Karpas-422 (cell line): ENCODE results near the gene WDR48. TPM values are rescaled to one million over a fixed set of nuclear protein-coding genes. Genes with fewer than 3 reads are reported as not detected.

Experiments
- DNase-seq: peaks from one replicate; pipeline ENCODE4 v3.0.0-alpha.2; 2015
- H2AFZ ChIP-seq: fragments of 200-600 bp; sonication (generic); 2 replicates; pipeline ENCODE4 v1.6.1; 2014; ENCODE audit warnings: antibody characterized with exemption, low read length, mixed read lengths
- H3K27ac ChIP-seq: fragments of 200-600 bp; sonication (generic); 2 replicates; pipeline ENCODE4 v1.5.1; 2014; ENCODE audit warnings: mild to moderate bottlenecking, low read length, moderate library complexity
- H3K27me3 ChIP-seq: fragments of 200-600 bp; sonication (generic); 2 replicates; pipeline ENCODE4 v1.6.1; 2014; ENCODE audit warnings: low read length, mixed read lengths
- H3K36me3 ChIP-seq: fragments of 200-600 bp; sonication (generic); 2 replicates; pipeline ENCODE4 v1.6.1; 2014; ENCODE audit warnings: low read length, mixed read lengths; ENCODE audit not compliant: insufficient read depth
- H3K4me1 ChIP-seq: fragments of 200-600 bp; sonication (generic); 2 replicates; pipeline ENCODE4 v1.6.1; 2014; ENCODE audit warnings: mild to moderate bottlenecking, low read length, mixed read lengths
- H3K4me2 ChIP-seq: fragments of 200-600 bp; sonication (generic); 2 replicates; pipeline ENCODE4 v1.6.1; 2014; ENCODE audit warnings: low read length, low read depth, mild to moderate bottlenecking; ENCODE audit not compliant: poor library complexity, severe bottlenecking
- H3K4me3 ChIP-seq: fragments of 200-600 bp; sonication (generic); 2 replicates; pipeline ENCODE4 v1.5.1; 2014; ENCODE audit warnings: mild to moderate bottlenecking, antibody characterized with exemption, low read length, mixed read lengths
- H3K79me2 ChIP-seq: fragments of 200-600 bp; sonication (generic); 2 replicates; pipeline ENCODE4 v1.6.1; 2014; ENCODE audit warnings: mild to moderate bottlenecking, low read length, mixed read lengths
- H3K9ac ChIP-seq: fragments of 200-600 bp; sonication (generic); 2 replicates; pipeline ENCODE4 v1.6.0; 2014; ENCODE audit warnings: low read length
- H3K9me2 ChIP-seq: fragments of 200-600 bp; sonication (generic), shearing (Covaris generic); replicated peaks from 2 replicates; pipeline ENCODE4 v1.6.0; 2014; ENCODE audit warnings: mild to moderate bottlenecking, low read length, moderate library complexity; ENCODE audit not compliant: insufficient read depth
- H3K9me3 ChIP-seq: fragments of 300-700, 200-600 bp; sonication (generic); 2 replicates; pipeline ENCODE4 v1.6.1; 2014; ENCODE audit warnings: low read length, mixed read lengths
- H4K20me1 ChIP-seq: fragments of 200-600 bp; sonication (generic); 2 replicates; pipeline ENCODE4 v1.6.1; 2014; ENCODE audit warnings: mild to moderate bottlenecking, antibody characterized with exemption, low read length, low read depth; ENCODE audit not compliant: insufficient read depth
- total RNA-seq: library from RNA; depleted of rRNA; stranded (reverse); fragments of >200 nt; shearing (Covaris generic); gene quantifications from 2 replicates; pipeline ENCODE4 v1.2.3, GENCODE V29; 2014; ENCODE audit warnings: low replicate concordance

The WDR48 gene
- total RNA-seq, 1 experiment from 2014 or later: 27.7 TPM

- Histone ChIP-seq H3K27ac (no peak overlapping the region), H3K4me3 (no peak overlapping the region), H3K9ac (no peak overlapping the region), H4K20me1 (no peaks in the 10 kb centered on the region), H3K4me2 (no peak overlapping the region), H3K79me2 (no peaks in the 10 kb centered on the region), H3K9me2 (no peaks in the 10 kb centered on the region), H3K4me1 (peaks cover 24% of the 10 kb centered on the region), H3K27me3 (no peaks in the 10 kb centered on the region), H3K36me3 (peaks cover 3% of the 10 kb centered on the region; the same call in 1 of the 2 replicates), H2AFZ (no peak overlapping the region), H3K9me3 (no peaks in the 10 kb centered on the region)
- DNase-seq: no peak
Observed at GRCh38 chr3:39130026-39130425, 78.2 kb downstream of the WDR48 start.

- H3K79me2 ChIP-seq: no peaks in the 10 kb centered on the region
- no peaks in the 10 kb centered on the region for H4K20me1 ChIP-seq
- no peak overlapping the region for H3K27ac ChIP-seq
- no peak overlapping the region for H3K4me3 ChIP-seq
- peaks cover 22% of the 10 kb centered on the region for H3K4me1 ChIP-seq
- no peak for DNase-seq
- H3K9ac ChIP-seq: no peak overlapping the region
- H2AFZ ChIP-seq: no peak overlapping the region
- no peaks in the 10 kb centered on the region for H3K9me3 ChIP-seq
- peaks cover 3% of the 10 kb centered on the region; the same call in 1 of the 2 replicates for H3K36me3 ChIP-seq
- H3K9me2 ChIP-seq: no peaks in the 10 kb centered on the region
- no peak overlapping the region for H3K4me2 ChIP-seq
- no peaks in the 10 kb centered on the region for H3K27me3 ChIP-seq
Observed at GRCh38 chr3:39130693-39131265, 79.0 kb downstream of the WDR48 start.

DNA sequence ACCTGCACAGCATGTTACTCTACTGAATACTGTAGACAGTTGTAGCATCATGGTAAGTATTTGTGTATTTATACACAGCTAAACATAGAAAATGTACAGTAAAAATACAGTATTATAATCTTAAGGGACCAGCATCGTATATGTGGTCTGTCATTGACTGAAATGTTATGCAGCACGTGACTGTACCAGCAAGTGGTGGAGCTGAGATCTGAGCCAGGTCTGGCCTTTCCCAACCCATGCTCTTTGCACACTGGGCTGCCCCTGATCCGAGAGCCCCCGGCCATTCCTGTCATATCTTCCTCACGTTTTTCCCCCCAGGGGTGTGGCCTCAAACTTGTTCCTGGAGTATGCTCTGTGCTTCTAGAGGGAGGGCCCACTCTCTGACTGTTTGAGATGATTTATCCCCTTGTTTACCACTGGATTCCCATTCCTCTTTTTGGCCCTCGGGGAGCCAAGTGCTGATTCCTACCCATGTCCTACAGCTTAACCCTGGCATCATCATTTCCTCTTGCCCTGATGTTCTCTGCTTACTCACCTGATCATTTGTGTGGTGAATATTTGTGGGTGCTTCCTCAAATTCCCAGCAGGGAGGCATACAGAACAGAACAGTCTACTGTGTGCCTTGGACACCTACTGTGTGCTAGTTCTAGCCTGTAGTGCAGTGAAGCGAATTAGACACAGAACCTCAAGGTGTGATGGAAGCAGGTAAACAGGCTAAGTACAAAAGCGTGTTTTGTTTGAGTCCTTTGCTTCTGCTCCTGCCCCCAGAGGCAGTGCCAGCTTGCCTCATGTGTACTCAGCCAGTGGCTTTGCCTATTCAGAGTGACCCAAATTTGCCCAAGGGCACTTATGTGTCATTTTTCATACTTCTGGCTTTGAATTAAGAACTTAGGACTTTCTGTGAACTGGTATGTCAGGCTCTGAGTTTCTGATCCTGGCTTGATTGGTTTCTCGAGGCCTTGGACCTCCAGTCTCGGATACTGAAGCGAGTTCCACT, 80.6 kb downstream of the WDR48 start:
- Histone ChIP-seq H3K27ac (no peak overlapping the region), H3K9me3 (no peaks in the 10 kb centered on the region), H3K27me3 (no peaks in the 10 kb centered on the region), H3K9me2 (no peaks in the 10 kb centered on the region), H3K4me3 (no peak overlapping the region), H3K4me1 (peaks cover 7% of the 10 kb centered on the region), H3K36me3 (peaks cover 3% of the 10 kb centered on the region; the same call in 1 of the 2 replicates), H3K79me2 (no peaks in the 10 kb centered on the region), H4K20me1 (no peaks in the 10 kb centered on the region), H3K4me2 (no peak overlapping the region), H2AFZ (no peak overlapping the region), H3K9ac (no peak overlapping the region)
- no peak for DNase-seq

- Histone ChIP-seq H3K36me3 (peaks cover 3% of the 10 kb centered on the region; the same call in 1 of the 2 replicates), H3K9me3 (no peaks in the 10 kb centered on the region), H3K9me2 (no peaks in the 10 kb centered on the region), H3K4me3 (no peak overlapping the region), H3K4me2 (no peak overlapping the region), H3K9ac (no peak overlapping the region), H4K20me1 (no peaks in the 10 kb centered on the region), H3K27ac (no peak overlapping the region), H3K27me3 (no peaks in the 10 kb centered on the region), H3K4me1 (peaks cover under 1% of the 10 kb centered on the region; the same call in 1 of the 2 replicates), H3K79me2 (no peaks in the 10 kb centered on the region), H2AFZ (no peak overlapping the region)
- DNase-seq: no peak
Observed at GRCh38 chr3:39133093-39133490, 81.3 kb downstream of the WDR48 start.

GRCh38 chr3:39133822-39134221, 82.0 kb downstream of the WDR48 start:
- H4K20me1 ChIP-seq: no peaks in the 10 kb centered on the region
- no peaks in the 10 kb centered on the region for H3K79me2 ChIP-seq
- H3K27me3 ChIP-seq: no peaks in the 10 kb centered on the region
- no peaks in the 10 kb centered on the region for H3K9me2 ChIP-seq
- H3K9me3 ChIP-seq: no peaks in the 10 kb centered on the region
- H3K4me3 ChIP-seq: no peak overlapping the region
- no peak overlapping the region for H3K4me2 ChIP-seq
- no peaks in the 10 kb centered on the region for H3K4me1 ChIP-seq
- no peak overlapping the region for H3K9ac ChIP-seq
- no peak for DNase-seq
- H3K27ac ChIP-seq: no peak overlapping the region
- H3K36me3 ChIP-seq: peaks cover 3% of the 10 kb centered on the region; the same call in 1 of the 2 replicates
- no peak overlapping the region for H2AFZ ChIP-seq

GRCh38 chr3:39134305-39134704, 82.5 kb downstream of the WDR48 start:
- Histone ChIP-seq H2AFZ (no peak overlapping the region), H3K9me2 (no peaks in the 10 kb centered on the region), H4K20me1 (no peaks in the 10 kb centered on the region), H3K27me3 (no peaks in the 10 kb centered on the region), H3K9ac (no peak overlapping the region), H3K79me2 (no peaks in the 10 kb centered on the region), H3K4me1 (no peaks in the 10 kb centered on the region), H3K27ac (no peak overlapping the region), H3K4me2 (no peak overlapping the region), H3K4me3 (no peak overlapping the region), H3K36me3 (peaks cover 3% of the 10 kb centered on the region; the same call in 1 of the 2 replicates), H3K9me3 (no peaks in the 10 kb centered on the region)
- DNase-seq: no peak

- no peak overlapping the region for H3K4me2 ChIP-seq
- H3K27me3 ChIP-seq: no peaks in the 10 kb centered on the region
Observed at GRCh38 chr3:39135170-39135805, 83.5 kb downstream of the WDR48 start.

More at GRCh38 chr3:39135170-39135805, 83.5 kb downstream of the WDR48 start:
- Histone ChIP-seq H3K9me3 (no peaks in the 10 kb centered on the region), H3K27ac (no peak overlapping the region), H3K79me2 (no peaks in the 10 kb centered on the region), H3K4me3 (no peak overlapping the region), H2AFZ (no peak overlapping the region), H3K36me3 (peaks cover 3% of the 10 kb centered on the region; the same call in 1 of the 2 replicates), H4K20me1 (no peaks in the 10 kb centered on the region), H3K4me1 (no peaks in the 10 kb centered on the region), H3K9ac (no peak overlapping the region), H3K9me2 (no peaks in the 10 kb centered on the region)
- DNase-seq: no peak
